ENCODE data around the gene GFOD2. TPM values are rescaled to one million over a fixed set of nuclear protein-coding genes. Genes with fewer than 3 reads are reported as not detected.

The GFOD2 gene
- total RNA-seq, 1 experiment from 2014 or later = 13.4 TPM

DNA sequence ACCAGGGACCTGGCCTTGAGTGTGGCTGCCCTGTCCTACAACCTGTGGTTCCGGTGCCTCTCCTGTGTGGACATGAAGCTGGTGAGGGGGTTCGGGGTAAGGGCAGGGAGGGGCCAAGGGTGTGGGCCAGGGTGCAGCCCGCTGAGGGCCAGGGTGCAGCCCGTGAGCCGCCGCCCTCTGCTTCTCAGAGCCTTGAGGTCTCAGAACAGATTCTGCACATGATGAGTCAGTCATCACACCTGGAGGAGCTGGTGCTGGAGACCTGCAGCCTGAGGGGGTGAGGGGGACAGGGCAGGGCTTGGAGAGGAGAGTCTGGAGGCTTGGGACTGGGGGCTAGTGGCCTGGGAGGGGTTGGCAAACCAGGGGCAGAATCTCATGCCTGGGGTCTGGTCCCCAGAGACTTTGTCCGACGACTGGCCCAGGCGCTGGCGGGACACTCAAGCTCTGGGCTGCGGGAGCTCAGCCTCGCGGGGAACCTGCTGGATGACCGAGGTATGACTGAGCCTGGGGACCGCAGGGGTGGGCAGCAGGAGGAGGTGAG is 71.9 kb downstream of the GFOD2 start:
- H3K27me3 Mint-ChIP-seq (ENCODE audit: insufficient read depth, unreplicated experiment) = no peaks in the 10 kb centered on the region
- H3K27me3 ChIP-seq (replicated peaks; ENCODE audit: control insufficient read depth, insufficient read depth, low read length) = no peaks in the 10 kb centered on the region
- no peaks in the 10 kb centered on the region for H3K9me3 Mint-ChIP-seq (ENCODE audit: unreplicated experiment)
- H3K4me3 ChIP-seq (ENCODE audit: low read depth, low read length) = no peak overlapping the region
- H3K36me3 ChIP-seq (ENCODE audit: control insufficient read depth, insufficient read depth, low read length) = no peaks in the 10 kb centered on the region
- peaks cover 7% of the 10 kb centered on the region for H3K36me3 Mint-ChIP-seq (ENCODE audit: insufficient read depth, unreplicated experiment)
- peaks cover 4% of the 10 kb centered on the region; the same call in 1 of the 2 replicates for H3K4me1 ChIP-seq
- CTCF ChIA-PET = interaction anchor here (0.6 to 1.0 kb wide), 3 partner anchors 100 to 126 kb away, joined by 4 to 8 read pairs (median 5); no protein-coding TSS in a partner anchor
- H3K4me3 Mint-ChIP-seq (ENCODE audit: unreplicated experiment) = no peak overlapping the region
- H3K27ac Mint-ChIP-seq (ENCODE audit: unreplicated experiment) = no peak overlapping the region
- no peaks in the 10 kb centered on the region for H3K9me3 ChIP-seq
- TF ChIP-seq, protein P1, sequence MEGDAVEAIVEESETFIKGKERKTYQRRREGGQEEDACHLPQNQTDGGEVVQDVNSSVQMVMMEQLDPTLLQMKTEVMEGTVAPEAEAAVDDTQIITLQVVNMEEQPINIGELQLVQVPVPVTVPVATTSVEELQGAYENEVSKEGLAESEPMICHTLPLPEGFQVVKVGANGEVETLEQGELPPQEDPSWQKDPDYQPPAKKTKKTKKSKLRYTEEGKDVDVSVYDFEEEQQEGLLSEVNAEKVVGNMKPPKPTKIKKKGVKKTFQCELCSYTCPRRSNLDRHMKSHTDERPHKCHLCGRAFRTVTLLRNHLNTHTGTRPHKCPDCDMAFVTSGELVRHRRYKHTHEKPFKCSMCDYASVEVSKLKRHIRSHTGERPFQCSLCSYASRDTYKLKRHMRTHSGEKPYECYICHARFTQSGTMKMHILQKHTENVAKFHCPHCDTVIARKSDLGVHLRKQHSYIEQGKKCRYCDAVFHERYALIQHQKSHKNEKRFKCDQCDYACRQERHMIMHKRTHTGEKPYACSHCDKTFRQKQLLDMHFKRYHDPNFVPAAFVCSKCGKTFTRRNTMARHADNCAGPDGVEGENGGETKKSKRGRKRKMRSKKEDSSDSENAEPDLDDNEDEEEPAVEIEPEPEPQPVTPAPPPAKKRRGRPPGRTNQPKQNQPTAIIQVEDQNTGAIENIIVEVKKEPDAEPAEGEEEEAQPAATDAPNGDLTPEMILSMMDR (IDR thresholded peaks at IDR 0.05; ENCODE audit: insufficient read depth in 1 of 2, low read depth in 1 of 2, low read length in 1 of 2, severe bottlenecking in 1 of 2, unreplicated experiment in 1 of 2) = no peak
- POLR2A ChIA-PET = no interaction called here
- no peaks in the 10 kb centered on the region for H3K4me1 Mint-ChIP-seq (ENCODE audit: low read depth, unreplicated experiment)
- BruUV-seq (replicated peaks) = no TSS peak
- intact Hi-C loops (cut with micrococcal nuclease; ENCODE audit: unreplicated experiment) = no loop called here
- no peak for DNase-seq

DNA sequence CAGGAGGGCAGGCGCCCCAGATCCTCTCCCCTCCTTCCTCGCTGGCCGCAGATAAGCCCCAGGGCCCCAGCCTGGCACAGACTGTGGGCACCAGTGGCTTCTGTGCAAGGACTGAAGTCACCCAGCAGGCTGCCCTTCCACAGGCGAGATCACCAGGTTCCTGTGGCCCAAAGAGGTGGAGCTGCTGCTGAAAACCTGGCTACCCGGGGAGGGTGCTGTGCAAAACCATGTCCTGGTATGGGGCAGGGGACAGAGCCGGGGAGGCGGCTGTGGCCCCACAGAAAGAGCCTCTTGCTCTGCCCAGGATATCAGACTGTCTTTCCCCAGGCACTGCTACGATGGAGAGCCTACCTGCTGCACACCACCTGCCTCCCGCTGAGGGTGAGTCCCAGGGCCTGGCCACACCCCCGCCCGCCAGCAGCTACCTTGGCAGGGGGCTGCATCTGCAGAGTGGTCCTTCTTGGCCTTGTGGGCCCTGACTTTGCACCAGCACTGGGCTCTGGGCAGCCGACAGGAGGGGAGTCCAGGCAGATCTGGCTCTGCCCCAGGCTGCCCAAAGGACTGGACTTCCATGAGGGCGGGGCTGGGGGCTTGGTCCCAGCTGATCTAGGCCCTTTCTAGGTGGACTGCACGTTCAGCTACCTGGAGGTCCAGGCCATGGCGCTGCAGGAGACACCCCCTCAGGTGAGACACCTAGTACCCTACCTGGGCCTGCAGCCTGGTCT is 73.6 kb downstream of the GFOD2 start:
- no peaks in the 10 kb centered on the region for H3K27me3 ChIP-seq (replicated peaks; ENCODE audit: control insufficient read depth, insufficient read depth, low read length)
- peak overlapping the region; percentile 60 for H3K4me3 Mint-ChIP-seq (ENCODE audit: unreplicated experiment)
- H3K36me3 ChIP-seq (ENCODE audit: control insufficient read depth, insufficient read depth, low read length) = no peaks in the 10 kb centered on the region
- intact Hi-C loops (cut with micrococcal nuclease; ENCODE audit: unreplicated experiment) = loop anchor here (2.0 kb wide), 2 partner anchors 83 to 125 kb away; partner anchors contain the start of gene CTCF
- H3K4me1 ChIP-seq = peaks cover 4% of the 10 kb centered on the region; the same call in 1 of the 2 replicates
- no peak overlapping the region for H3K27ac Mint-ChIP-seq (ENCODE audit: unreplicated experiment)
- TF ChIP-seq, protein P1 (IDR thresholded peaks at IDR 0.05; ENCODE audit: insufficient read depth in 1 of 2, low read depth in 1 of 2, low read length in 1 of 2, severe bottlenecking in 1 of 2, unreplicated experiment in 1 of 2) = no peak
- CTCF ChIA-PET = interaction anchor here (0.6 to 5.8 kb wide), 9 partner anchors 15 to 254 kb away, joined by 3 to 46 read pairs (median 5); partner anchors contain the start of genes ACD, ATP6V0D1, CTCF and PARD6A
- peak overlapping the region; percentile 53 for H3K4me3 ChIP-seq (ENCODE audit: low read depth, low read length)
- H3K9me3 Mint-ChIP-seq (ENCODE audit: unreplicated experiment) = no peaks in the 10 kb centered on the region
- no peaks in the 10 kb centered on the region for H3K27me3 Mint-ChIP-seq (ENCODE audit: insufficient read depth, unreplicated experiment)
- POLR2A ChIA-PET = no interaction called here
- H3K4me1 Mint-ChIP-seq (ENCODE audit: low read depth, unreplicated experiment) = no peaks in the 10 kb centered on the region
- no peaks in the 10 kb centered on the region for H3K9me3 ChIP-seq
- DNase-seq = no peak
- H3K36me3 Mint-ChIP-seq (ENCODE audit: insufficient read depth, unreplicated experiment) = peaks cover 14% of the 10 kb centered on the region
- TSS peak; percentile 19 for BruUV-seq (replicated peaks)

DNA sequence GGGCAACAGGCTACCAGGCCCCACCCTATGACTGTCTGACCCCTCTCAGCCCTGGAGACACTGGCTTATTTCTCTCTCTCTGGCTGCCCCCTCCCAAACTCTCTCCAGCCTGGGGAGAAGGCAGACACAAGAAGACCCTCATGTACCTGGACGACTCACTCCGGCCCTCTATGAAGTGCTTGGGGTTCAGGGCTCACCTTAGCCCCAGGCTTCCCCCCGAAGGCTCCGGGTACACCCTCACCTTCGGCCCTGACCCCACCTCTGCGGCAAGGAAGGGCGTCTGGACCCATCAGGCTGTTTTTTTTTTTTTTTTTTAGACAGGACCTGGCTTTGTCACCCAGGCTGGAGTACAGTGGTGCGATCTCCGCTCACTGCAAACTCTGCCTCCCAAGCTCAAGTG is 75.1 kb downstream of the GFOD2 start:
- intact Hi-C loops (cut with micrococcal nuclease; ENCODE audit: unreplicated experiment) = loop anchor here (1.0 to 2.0 kb wide), 3 partner anchors 81 to 123 kb away; partner anchors contain the start of gene CTCF
- no peaks in the 10 kb centered on the region for H3K9me3 Mint-ChIP-seq (ENCODE audit: unreplicated experiment)

More for the DNA sequence above, 75.1 kb downstream of the GFOD2 start:
- no peak overlapping the region for H3K27ac Mint-ChIP-seq (ENCODE audit: unreplicated experiment)
- H3K36me3 Mint-ChIP-seq (ENCODE audit: insufficient read depth, unreplicated experiment) = peaks cover 25% of the 10 kb centered on the region
- Histone ChIP-seq H3K27me3 (replicated peaks; ENCODE audit: control insufficient read depth, insufficient read depth, low read length) (no peaks in the 10 kb centered on the region), H3K4me3 (ENCODE audit: low read depth, low read length) (no peak overlapping the region), H3K9me3 (no peaks in the 10 kb centered on the region), H3K36me3 (ENCODE audit: control insufficient read depth, insufficient read depth, low read length) (no peaks in the 10 kb centered on the region), H3K4me1 (peaks cover 4% of the 10 kb centered on the region; the same call in 1 of the 2 replicates)
- ChIA-PET CTCF (interaction anchor here (1.2 to 5.8 kb wide), 5 partner anchors 16 to 123 kb away, joined by 4 to 46 read pairs (median 11); partner anchors contain the start of genes ACD, CTCF and PARD6A), POLR2A (interaction anchor here (0.6 kb wide), 1 partner anchor 149 kb away, joined by 3 read pairs; no protein-coding TSS in a partner anchor)
- DNase-seq = no peak
- no peaks in the 10 kb centered on the region for H3K4me1 Mint-ChIP-seq (ENCODE audit: low read depth, unreplicated experiment)
- no peaks in the 10 kb centered on the region for H3K27me3 Mint-ChIP-seq (ENCODE audit: insufficient read depth, unreplicated experiment)
- peak overlapping the region; percentile 60 for H3K4me3 Mint-ChIP-seq (ENCODE audit: unreplicated experiment)
- no TSS peak for BruUV-seq (replicated peaks)
- TF ChIP-seq, protein P1 (IDR thresholded peaks at IDR 0.05; ENCODE audit: insufficient read depth in 1 of 2, low read depth in 1 of 2, low read length in 1 of 2, severe bottlenecking in 1 of 2, unreplicated experiment in 1 of 2) = no peak
